Immature natural killer cell (primary cell): ENCODE measurements around the gene BCL6B. TPM values are rescaled to one million over a fixed set of nuclear protein-coding genes. Genes with fewer than 3 reads are reported as not detected.

Experiments used
- DNase-seq, 3 donors: peaks; one replicate each; pipeline ENCODE4 v3.0.0; 2022; ENCODE audit warnings: mixed read lengths in 1 of 3
- H3K27ac Mint-ChIP-seq, 6 donors: one replicate each; pipeline ENCODE4 v1.8.0; 2020; ENCODE audit warnings: mixed read lengths in 6 of 6, mild to moderate bottlenecking in 5 of 6, inconsistent platforms in 4 of 6, moderate library complexity in 3 of 6
- H3K27me3 Mint-ChIP-seq, 3 donors: one replicate each; pipeline ENCODE4 v1.8.0; 2020 to 2021; ENCODE audit warnings: low read depth in 3 of 3, mild to moderate bottlenecking in 3 of 3, mixed read lengths in 3 of 3, moderate library complexity in 3 of 3, inconsistent platforms in 1 of 3
- H3K36me3 Mint-ChIP-seq, 3 donors: one replicate each; pipeline ENCODE4 v1.8.0; 2020; ENCODE audit warnings: mixed read lengths in 3 of 3, inconsistent platforms in 2 of 3, mild to moderate bottlenecking in 2 of 3
- H3K4me1 Mint-ChIP-seq, 2 donors: one replicate each; pipeline ENCODE4 v1.8.0; 2020; ENCODE audit warnings: inconsistent platforms in 2 of 2, mild to moderate bottlenecking in 2 of 2, mixed read lengths in 2 of 2, moderate library complexity in 1 of 2
- H3K4me3 Mint-ChIP-seq, 5 donors: one replicate each; pipeline ENCODE4 v1.8.0; 2020; ENCODE audit warnings: mild to moderate bottlenecking in 5 of 5, mixed read lengths in 5 of 5, inconsistent platforms in 3 of 5, moderate library complexity in 3 of 5
- H3K9me3 Mint-ChIP-seq, 6 donors: one replicate each; pipeline ENCODE4 v1.8.0; 2020; ENCODE audit warnings: mild to moderate bottlenecking in 6 of 6, mixed read lengths in 6 of 6, inconsistent platforms in 4 of 6, moderate library complexity in 3 of 6
- polyA plus RNA-seq, 3 donors: library from polyadenylated mRNA; unstranded; fragments of 300-500 nt; fragmentation: Illumina TruSeq; gene quantifications; one replicate each; pipeline ENCODE4 v1.2.3, GENCODE V29; 2021

The BCL6B gene
- polyA plus RNA-seq, 3 donors from 2014 or later = 0.10 TPM; not detected in 2

- Mint-ChIP-seq H3K4me3 (no peak overlapping the region), H3K9me3 (no peaks in the 10 kb centered on the region), H3K27ac (peak overlapping the region in 1 of 6 donors; percentile 67), H3K27me3 (peaks cover 0 to 1% (median 1%) of the 10 kb centered on the region in 3 donors), H3K4me1 (peaks cover 13 to 22% of the 10 kb centered on the region in 2 donors), H3K36me3 (peaks cover 18 to 41% (median 25%) of the 10 kb centered on the region in 3 donors)
- no peak for DNase-seq
Observed at GRCh38 chr17:6998855-6999508, 23.9 kb upstream of the BCL6B start.

GRCh38 chr17:7001318-7001961 lies 21.4 kb upstream of the BCL6B start:
- Mint-ChIP-seq H3K4me3 (no peak overlapping the region), H3K27ac (peak overlapping the region in 4 of 6 donors; percentile 18 to 36 (median 22)), H3K9me3 (no peaks in the 10 kb centered on the region), H3K36me3 (peaks cover 15 to 41% (median 22%) of the 10 kb centered on the region in 3 donors), H3K27me3 (peaks cover 1 to 4% (median 2%) of the 10 kb centered on the region in 3 donors), H3K4me1 (peaks cover 18 to 22% of the 10 kb centered on the region in 2 donors)
- no peak for DNase-seq

- Mint-ChIP-seq H3K4me3 (no peak overlapping the region), H3K27ac (peak overlapping the region in 2 of 6 donors; percentile 8 to 81), H3K36me3 (peaks cover 15 to 41% (median 18%) of the 10 kb centered on the region in 3 donors), H3K4me1 (peaks cover 23 to 29% of the 10 kb centered on the region in 2 donors), H3K9me3 (no peaks in the 10 kb centered on the region), H3K27me3 (peaks cover 1 to 3% (median 2%) of the 10 kb centered on the region in 3 donors)
- no peak for DNase-seq
Observed at GRCh38 chr17:7002288-7003047, 20.4 kb upstream of the BCL6B start.

- H3K4me1 Mint-ChIP-seq = peaks cover 25 to 34% of the 10 kb centered on the region in 2 donors
- no peaks in the 10 kb centered on the region for H3K9me3 Mint-ChIP-seq
- no peak for DNase-seq
- peaks cover 1 to 3% (median 2%) of the 10 kb centered on the region in 3 donors for H3K27me3 Mint-ChIP-seq
- peaks cover 8 to 32% (median 11%) of the 10 kb centered on the region in 3 donors for H3K36me3 Mint-ChIP-seq
- no peak overlapping the region for H3K4me3 Mint-ChIP-seq
- H3K27ac Mint-ChIP-seq = peak overlapping the region in 1 of 6 donors; percentile 56
Observed at GRCh38 chr17:7003745-7004144, 19.1 kb upstream of the BCL6B start.

GRCh38 chr17:7004398-7005253 lies 18.2 kb upstream of the BCL6B start:
- peak; percentile 69 to 73 (median 71) for DNase-seq
- H3K4me3 Mint-ChIP-seq = no peak overlapping the region
- H3K27me3 Mint-ChIP-seq = peaks cover 1 to 3% (median 2%) of the 10 kb centered on the region in 3 donors
- no peaks in the 10 kb centered on the region for H3K9me3 Mint-ChIP-seq
- H3K36me3 Mint-ChIP-seq = peaks cover 6 to 30% (median 11%) of the 10 kb centered on the region in 3 donors
- peak overlapping the region; percentile 15 to 88 (median 40) for H3K27ac Mint-ChIP-seq
- H3K4me1 Mint-ChIP-seq = peaks cover 33 to 40% of the 10 kb centered on the region in 2 donors

GRCh38 chr17:7005716-7006115 lies 17.1 kb upstream of the BCL6B start:
- H3K36me3 Mint-ChIP-seq = peaks cover 0 to 25% (median 9%) of the 10 kb centered on the region in 3 donors
- no peaks in the 10 kb centered on the region for H3K9me3 Mint-ChIP-seq
- H3K4me1 Mint-ChIP-seq = peaks cover 44 to 51% of the 10 kb centered on the region in 2 donors
- no peak overlapping the region for H3K27ac Mint-ChIP-seq
- no peak overlapping the region for H3K4me3 Mint-ChIP-seq
- DNase-seq = no peak
- H3K27me3 Mint-ChIP-seq = peaks cover 0 to 3% (median 2%) of the 10 kb centered on the region in 3 donors

GRCh38 chr17:7007143-7007542 lies 15.7 kb upstream of the BCL6B start:
- Mint-ChIP-seq H3K4me3 (no peak overlapping the region), H3K27ac (peak overlapping the region in 4 of 6 donors; percentile 42 to 71 (median 55)), H3K4me1 (peaks cover 55 to 62% of the 10 kb centered on the region in 2 donors), H3K27me3 (peaks cover 4 to 8% (median 8%) of the 10 kb centered on the region in 3 donors), H3K9me3 (no peaks in the 10 kb centered on the region), H3K36me3 (peaks cover 0 to 15% (median 6%) of the 10 kb centered on the region in 3 donors)
- no peak for DNase-seq

GRCh38 chr17:7010523-7010922 lies 12.3 kb upstream of the BCL6B start:
- H3K36me3 Mint-ChIP-seq = peaks cover 0 to 4% (median 4%) of the 10 kb centered on the region in 3 donors
- H3K9me3 Mint-ChIP-seq = no peaks in the 10 kb centered on the region
- H3K4me1 Mint-ChIP-seq = peaks cover 68 to 71% of the 10 kb centered on the region in 2 donors
- H3K27me3 Mint-ChIP-seq = peaks cover 20 to 29% (median 24%) of the 10 kb centered on the region in 3 donors
- DNase-seq = no peak
- peak overlapping the region in 5 of 6 donors; percentile 62 to 100 (median 100) for H3K27ac Mint-ChIP-seq
- peak overlapping the region; percentile 69 to 98 (median 71) for H3K4me3 Mint-ChIP-seq

GRCh38 chr17:7011415-7011814 lies 11.4 kb upstream of the BCL6B start:
- H3K27me3 Mint-ChIP-seq = peaks cover 20 to 32% (median 27%) of the 10 kb centered on the region in 3 donors
- H3K4me1 Mint-ChIP-seq = peaks cover 77 to 80% of the 10 kb centered on the region in 2 donors
- peak overlapping the region; percentile 96 to 98 (median 97) for H3K4me3 Mint-ChIP-seq
- peaks cover 0 to 4% (median 4%) of the 10 kb centered on the region in 3 donors for H3K36me3 Mint-ChIP-seq
- no peaks in the 10 kb centered on the region for H3K9me3 Mint-ChIP-seq
- peak overlapping the region; percentile 100 for H3K27ac Mint-ChIP-seq
- no peak for DNase-seq

- no peak for DNase-seq
Observed at GRCh38 chr17:7011942-7012254, 11.0 kb upstream of the BCL6B start.

GRCh38 chr17:7014261-7014994 lies 8.4 kb upstream of the BCL6B start:
- H3K27me3 Mint-ChIP-seq = peaks cover 20 to 39% (median 27%) of the 10 kb centered on the region in 3 donors
- peak; percentile 97 to 98 (median 98) for DNase-seq
- peaks cover 82 to 86% of the 10 kb centered on the region in 2 donors for H3K4me1 Mint-ChIP-seq
- peak overlapping the region; percentile 100 for H3K27ac Mint-ChIP-seq
- no peaks in the 10 kb centered on the region for H3K9me3 Mint-ChIP-seq
- H3K36me3 Mint-ChIP-seq = peaks cover 4 to 5% (median 4%) of the 10 kb centered on the region in 3 donors
- H3K4me3 Mint-ChIP-seq = peak overlapping the region; percentile 96 to 98 (median 97)

More at GRCh38 chr17:7011942-7012254, 11.0 kb upstream of the BCL6B start:
- Mint-ChIP-seq H3K9me3 (no peaks in the 10 kb centered on the region), H3K27ac (peak overlapping the region; percentile 100), H3K27me3 (peaks cover 20 to 32% (median 27%) of the 10 kb centered on the region in 3 donors), H3K4me3 (peak overlapping the region; percentile 96 to 98 (median 97)), H3K36me3 (peaks cover 0 to 4% (median 4%) of the 10 kb centered on the region in 3 donors), H3K4me1 (peaks cover 82 to 83% of the 10 kb centered on the region in 2 donors)
